A204.1 (cell line): Measurements from ENCODE around the gene CIROP.

Experiments
- FAIRE-seq: peaks from 2 replicates; lab custom pipeline; 2012; peaks lifted over from hg19 to GRCh38; lab: Jason Lieb, UNC

The CIROP gene

GRCh38 chr14:23104591-23105347, at the start of gene CIROP:
TSS of gene CIROP (minus strand) at chr14:23104989. CDS start at chr14:23104920, 69 bp downstream.
- no peak for FAIRE-seq

- FAIRE-seq, result no peak
These were observed 49.3 kb upstream of the CIROP start for GRCh38 chr14:23153851-23154796.

GRCh38 chr14:23151342-23151741, 46.6 kb upstream of the CIROP start:
- FAIRE-seq, result no peak

GRCh38 chr14:23149745-23150144, 45.0 kb upstream of the CIROP start:
- no peak for FAIRE-seq

- no peak for FAIRE-seq
These were observed 43.9 kb upstream of the CIROP start for GRCh38 chr14:23148591-23149249.

- FAIRE-seq, result no peak
These were observed 42.9 kb upstream of the CIROP start for GRCh38 chr14:23147676-23148075.

GRCh38 chr14:23146980-23147379, 42.2 kb upstream of the CIROP start:
- no peak for FAIRE-seq

- no peak for FAIRE-seq
These were observed 41.6 kb upstream of the CIROP start for GRCh38 chr14:23146351-23146910.

- FAIRE-seq, result no peak
These were observed 41.1 kb upstream of the CIROP start for GRCh38 chr14:23145794-23146350.

- FAIRE-seq, result no peak
These were observed 39.1 kb upstream of the CIROP start for GRCh38 chr14:23143911-23144310.

GRCh38 chr14:23142826-23143225, 38.0 kb upstream of the CIROP start:
- no peak for FAIRE-seq

- no peak for FAIRE-seq
These were observed 37.1 kb upstream of the CIROP start for GRCh38 chr14:23141706-23142444.

GRCh38 chr14:23140371-23140770, 35.6 kb upstream of the CIROP start:
- FAIRE-seq, result no peak

- FAIRE-seq, result no peak
These were observed 35.1 kb upstream of the CIROP start for GRCh38 chr14:23139874-23140273.

GRCh38 chr14:23137813-23138535, 33.2 kb upstream of the CIROP start:
- no peak for FAIRE-seq

- no peak for FAIRE-seq
These were observed 32.5 kb upstream of the CIROP start for GRCh38 chr14:23137192-23137812.

- no peak for FAIRE-seq
These were observed 31.9 kb upstream of the CIROP start for GRCh38 chr14:23136566-23137133.

GRCh38 chr14:23132970-23133369, 28.2 kb upstream of the CIROP start:
- no peak for FAIRE-seq

- no peak for FAIRE-seq
These were observed 26.7 kb upstream of the CIROP start for GRCh38 chr14:23131482-23131881.

GRCh38 chr14:23130871-23131270, 26.1 kb upstream of the CIROP start:
- no peak for FAIRE-seq
